AG04449 (cell line): ENCODE data around the gene DDX60.
"Not testable (repeated sequence)": the region's sequence is repeated elsewhere in the genome, so short reads cannot be mapped to it uniquely, and the experiment has no call there.

ENCODE experiments used
- CTCF ChIA-PET: fragments of 350-600 bp; formaldehyde crosslinking; extraction: SDS; loops from one replicate; lab custom pipeline; 2021; ENCODE audit warnings: antibody characterized with exemption; lab: Yijun Ruan, JAX
- POLR2A ChIA-PET: fragments of 400-600, 350-600 bp; formaldehyde crosslinking; extraction: SDS; loops from one replicate; lab custom pipeline; 2020; ENCODE audit warnings: antibody characterized with exemption, inconsistent platforms; lab: Yijun Ruan, JAX
- DNase-seq: peaks from one replicate; pipeline ENCODE4 v3.0.0-alpha.2; 2010; ENCODE audit warnings: low read depth, low spot score
- H3K4me3 ChIP-seq: 2 replicates; pipeline ENCODE4 v1.5.1; 2011; ENCODE audit warnings: low read depth, mild to moderate bottlenecking, control low read depth, low read length
- CTCF ChIP-seq: IDR thresholded peaks from one replicate; pipeline ENCODE4 v1.5.1; 2011; ENCODE audit warnings: mild to moderate bottlenecking, moderate library complexity, low read length, control low read depth, inconsistent platforms; ENCODE audit not compliant: insufficient read depth; ENCODE audit errors: missing control alignments

The DDX60 gene

GRCh38 chr4:168306476-168306875 lies 12.1 kb downstream of the DDX60 start:
- DNase-seq = no peak
- H3K4me3 ChIP-seq = no peak overlapping the region
- no peak for TF ChIP-seq CTCF
- ChIA-PET CTCF (interaction anchor here (1.3 kb wide), 1 partner anchor 12 kb away, joined by 6 read pairs; no protein-coding TSS in a partner anchor), POLR2A (no interaction called here)

- CTCF ChIA-PET = interaction anchor here (1.0 to 1.9 kb wide), 2 partner anchors 11 to 13 kb away, joined by 3 to 7 read pairs; partner anchors contain the start of gene DDX60
- peak; percentile 72 for DNase-seq
- TF ChIP-seq CTCF = no peak
These were observed 13.7 kb downstream of the DDX60 start for GRCh38 chr4:168304744-168305459.

GRCh38 chr4:168303430-168303829 lies 15.1 kb downstream of the DDX60 start:
- H3K4me3 ChIP-seq, CTCF ChIA-PET, POLR2A ChIA-PET: not testable (repeated sequence)

More at GRCh38 chr4:168304744-168305459, 13.7 kb downstream of the DDX60 start:
- H3K4me3 ChIP-seq = no peak overlapping the region
- POLR2A ChIA-PET = no interaction called here

GRCh38 chr4:168293386-168293975 lies 25.1 kb downstream of the DDX60 start:
- TF ChIP-seq CTCF = no peak
- H3K4me3 ChIP-seq = no peak overlapping the region
- ChIA-PET CTCF (no interaction called here), POLR2A (no interaction called here)
- DNase-seq = no peak

More at GRCh38 chr4:168303430-168303829, 15.1 kb downstream of the DDX60 start:
- DNase-seq = not testable (repeated sequence)

- CTCF ChIA-PET = no interaction called here
- no peak overlapping the region for H3K4me3 ChIP-seq
- DNase-seq = no peak
- TF ChIP-seq CTCF = no peak
- POLR2A ChIA-PET = no interaction called here
These were observed 27.3 kb downstream of the DDX60 start for GRCh38 chr4:168291242-168291641.

GRCh38 chr4:168285850-168286249 lies 32.7 kb downstream of the DDX60 start:
- DNase-seq, H3K4me3 ChIP-seq, CTCF ChIA-PET, POLR2A ChIA-PET: not testable (repeated sequence)

- no peak overlapping the region for H3K4me3 ChIP-seq
- ChIA-PET CTCF (no interaction called here), POLR2A (no interaction called here)
- DNase-seq = no peak
- no peak for TF ChIP-seq CTCF
These were observed 39.0 kb downstream of the DDX60 start for GRCh38 chr4:168279556-168279955.
